Stimulated activated CD4-positive, alpha-beta T cell treated with anti-CD3 and anti-CD28 coated beads, Interleukin-12 subunit alpha, Interleukin-12 subunit beta, amount 100 ng/mL, for 4 hours (primary cell): ENCODE results near the gene SPNS3.

ENCODE experiments used
- DNase-seq: peaks from one replicate; pipeline ENCODE4 v3.0.0-alpha.2; 2020

Gene SPNS3

DNA sequence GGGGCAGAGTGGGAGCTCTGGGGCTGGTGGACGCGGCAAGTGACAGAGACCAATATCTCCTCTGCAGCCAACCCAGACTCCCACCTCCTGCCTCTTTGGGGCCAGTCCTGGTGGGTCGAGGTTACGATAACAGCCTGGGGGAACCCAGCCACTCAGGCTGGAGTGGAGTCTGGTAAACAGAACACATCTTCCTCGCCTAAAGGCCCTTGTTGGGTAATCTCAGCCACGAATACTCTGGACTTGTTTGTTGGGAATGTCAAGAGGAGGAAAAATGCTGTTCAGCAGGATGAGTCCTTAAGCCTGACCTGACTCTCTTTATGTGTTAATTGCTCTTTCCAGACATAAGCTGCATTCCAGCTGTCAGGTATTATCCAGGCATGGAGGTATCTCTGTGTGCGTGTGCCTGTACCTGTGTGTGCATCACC, 56.9 kb downstream of the SPNS3 start:
- no peak for DNase-seq

DNA sequence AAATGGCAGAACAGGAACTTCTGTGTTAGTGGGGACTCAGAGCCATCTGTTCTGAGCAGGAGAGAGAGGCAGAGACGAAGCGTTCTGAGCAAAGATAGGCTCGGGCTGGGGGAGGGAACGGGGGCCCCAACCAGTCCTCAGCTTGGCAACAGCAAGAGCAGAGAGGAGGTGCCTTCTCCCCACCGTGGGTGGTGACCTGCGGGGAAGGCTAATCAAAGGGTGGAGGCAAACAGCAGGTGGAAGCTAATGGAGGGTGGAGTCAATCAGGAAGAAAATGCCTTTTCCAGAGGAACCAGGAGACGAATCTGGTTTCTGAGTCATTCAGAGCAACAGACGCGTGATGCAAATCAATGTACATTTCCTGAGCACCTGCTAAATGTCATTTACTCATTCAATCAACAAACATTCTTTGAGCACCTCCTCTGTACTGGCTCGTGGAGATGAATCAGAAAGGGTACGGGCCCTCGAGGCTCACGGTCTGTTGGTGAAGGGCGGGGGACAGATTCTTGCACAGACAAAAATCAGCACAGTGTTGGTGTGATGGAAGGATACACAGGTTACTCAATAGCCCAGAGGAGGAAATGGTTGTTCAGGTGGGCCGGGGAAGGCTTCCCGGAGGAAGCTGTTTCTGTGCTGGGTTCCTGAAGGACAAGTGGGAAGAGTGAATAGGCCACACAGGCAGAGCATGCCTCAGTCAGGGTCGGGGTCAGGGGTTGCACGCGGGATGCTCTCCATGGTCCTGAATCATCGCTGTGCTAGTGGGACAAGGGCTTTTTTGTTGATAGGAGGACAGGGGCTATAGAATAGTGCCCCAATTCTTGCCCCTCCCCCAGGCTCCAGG, 59.2 kb downstream of the SPNS3 start:
- no peak for DNase-seq

DNA sequence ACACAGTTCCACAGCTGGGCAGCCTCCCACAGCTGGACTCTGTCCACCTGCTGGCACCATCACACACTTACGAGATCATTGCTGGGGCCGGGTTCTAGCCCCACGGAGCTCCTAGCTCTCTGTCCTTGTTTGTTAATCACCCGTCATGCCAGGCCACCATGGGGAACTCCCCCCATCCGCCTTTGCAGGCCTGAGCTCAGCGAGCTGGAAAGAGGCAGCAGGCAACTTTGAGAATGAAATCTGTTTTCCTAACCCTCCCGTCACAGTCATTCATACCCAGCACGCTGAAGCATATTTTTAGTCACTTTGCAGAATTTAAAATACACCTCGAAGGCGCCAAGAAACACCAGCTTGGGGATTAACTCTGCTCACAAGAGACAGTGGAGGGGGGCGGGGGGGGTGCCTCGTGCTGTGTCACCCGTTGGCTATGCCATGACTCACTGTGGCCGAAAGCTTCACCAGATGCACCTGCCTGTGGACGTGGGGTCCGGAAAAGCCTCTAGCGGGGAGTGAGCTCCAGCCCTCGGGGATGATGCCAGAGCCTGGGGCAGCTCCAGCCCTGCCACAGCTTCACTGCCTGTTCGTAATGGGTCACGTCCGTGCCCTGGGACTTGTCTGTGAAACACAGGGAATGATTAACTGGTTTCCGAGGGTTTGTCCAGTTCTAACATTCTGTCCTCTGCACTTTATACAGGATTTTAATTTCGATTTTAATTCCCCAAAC, 63.5 kb downstream of the SPNS3 start:
- no peak for DNase-seq

DNA sequence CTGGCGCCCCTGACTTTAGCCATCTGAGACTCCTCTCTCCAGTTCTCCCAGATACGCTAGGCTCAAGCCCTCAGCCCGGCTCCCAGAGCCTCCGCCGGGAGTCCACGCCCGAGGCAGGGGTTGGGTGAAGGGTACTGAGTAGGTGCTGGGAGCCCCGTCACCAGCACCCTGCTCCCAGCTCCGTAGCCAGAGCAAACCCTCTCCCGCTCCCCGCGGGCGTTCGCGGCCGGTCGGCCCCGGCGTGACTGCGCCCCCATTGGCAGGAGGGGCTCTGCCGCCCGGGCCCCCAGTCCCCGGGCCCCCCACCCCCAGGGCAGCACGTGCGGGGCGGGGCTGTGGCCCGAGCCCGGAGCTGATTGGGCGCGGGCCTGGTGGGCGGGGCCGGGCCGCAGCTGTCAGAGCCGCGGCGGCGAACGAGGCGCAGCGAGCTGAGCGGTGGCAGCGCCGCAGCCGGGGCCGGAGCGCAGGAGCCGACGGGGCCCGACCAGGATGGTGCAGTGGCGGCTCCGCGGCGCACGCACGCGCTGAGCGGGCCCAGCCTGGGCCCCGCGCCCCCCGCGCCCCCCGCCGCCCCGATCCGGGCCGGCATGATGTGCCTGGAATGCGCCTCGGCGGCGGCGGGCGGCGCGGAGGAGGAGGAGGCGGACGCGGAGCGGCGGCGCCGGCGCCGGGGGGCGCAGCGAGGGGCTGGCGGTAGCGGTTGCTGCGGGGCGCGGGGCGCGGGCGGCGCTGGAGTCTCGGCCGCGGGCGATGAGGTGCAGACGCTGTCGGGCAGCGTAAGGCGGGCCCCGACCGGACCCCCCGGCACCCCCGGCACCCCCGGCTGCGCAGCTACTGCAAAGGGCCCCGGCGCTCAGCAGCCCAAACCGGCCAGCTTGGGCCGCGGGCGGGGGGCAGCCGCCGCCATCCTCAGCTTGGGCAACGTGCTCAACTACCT, 65.0 kb downstream of the SPNS3 start, which contains the start of gene SPNS2:
Gene SPNS2 (plus strand): TSS at position 421 of the 937 bp plus-strand sequence. CDS start 167 bp downstream, at position 588.
- DNase-seq, result peak; percentile 67

- DNase-seq, result peak; percentile 30
These were observed 65.9 kb downstream of the SPNS3 start for GRCh38 chr17:4499431-4500190.

DNA sequence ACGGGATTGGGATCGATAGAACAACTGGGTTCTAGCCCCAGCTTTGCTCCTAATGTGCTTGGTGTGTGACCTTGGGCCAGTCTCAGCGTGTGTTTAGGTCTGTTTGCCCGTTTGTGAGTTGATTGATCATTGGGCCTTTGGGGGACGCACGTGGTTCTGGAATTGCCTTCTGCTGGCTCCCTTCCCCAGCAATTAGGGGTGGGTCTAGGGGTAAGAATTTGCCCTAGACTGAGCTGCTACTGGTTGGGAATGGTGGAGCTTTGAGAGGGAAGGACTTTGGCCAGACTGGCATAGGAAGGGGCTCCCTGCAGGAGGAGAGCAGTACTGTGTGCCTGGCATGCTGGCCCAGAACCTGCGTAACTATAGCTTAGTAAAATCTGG, 66.4 kb downstream of the SPNS3 start:
- DNase-seq, result no peak

GRCh38 chr17:4501295-4501949, 67.7 kb downstream of the SPNS3 start:
- DNase-seq, result no peak

DNA sequence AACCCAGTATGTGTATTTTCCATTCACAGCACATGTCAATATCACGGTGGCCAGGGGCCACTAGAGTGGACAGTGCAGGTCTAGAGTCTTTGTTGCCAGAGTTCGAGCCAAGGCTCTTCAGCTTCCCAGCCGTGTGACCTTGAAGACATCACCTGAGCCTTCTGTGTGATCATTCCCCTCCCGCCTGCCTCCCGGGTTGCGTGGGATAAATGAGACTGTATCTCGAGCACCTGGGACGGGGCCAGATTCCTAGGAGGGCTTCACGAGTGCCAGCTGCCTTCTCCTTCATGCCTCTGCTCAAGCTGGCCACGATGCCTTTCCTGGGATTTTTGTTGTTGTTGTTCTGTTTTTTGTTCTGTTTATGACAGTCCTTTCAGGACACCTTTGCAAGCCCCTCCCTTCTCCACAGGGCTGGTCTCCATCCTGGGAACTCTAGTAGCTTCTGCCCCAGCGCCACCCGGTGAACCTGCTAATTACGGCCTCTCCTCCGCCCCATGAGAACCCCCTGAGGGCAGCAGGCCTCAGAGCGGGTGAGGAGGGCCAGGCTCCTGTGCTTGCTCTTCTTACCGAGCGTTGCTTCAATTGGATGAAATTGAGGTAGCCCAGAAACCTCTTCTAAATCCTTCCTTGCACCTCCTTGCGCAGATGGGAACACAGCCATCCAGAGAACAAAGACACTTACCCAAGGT, 68.9 kb downstream of the SPNS3 start:
- DNase-seq, result no peak

- no peak for DNase-seq
These were observed 69.7 kb downstream of the SPNS3 start for GRCh38 chr17:4503283-4504025.

DNA sequence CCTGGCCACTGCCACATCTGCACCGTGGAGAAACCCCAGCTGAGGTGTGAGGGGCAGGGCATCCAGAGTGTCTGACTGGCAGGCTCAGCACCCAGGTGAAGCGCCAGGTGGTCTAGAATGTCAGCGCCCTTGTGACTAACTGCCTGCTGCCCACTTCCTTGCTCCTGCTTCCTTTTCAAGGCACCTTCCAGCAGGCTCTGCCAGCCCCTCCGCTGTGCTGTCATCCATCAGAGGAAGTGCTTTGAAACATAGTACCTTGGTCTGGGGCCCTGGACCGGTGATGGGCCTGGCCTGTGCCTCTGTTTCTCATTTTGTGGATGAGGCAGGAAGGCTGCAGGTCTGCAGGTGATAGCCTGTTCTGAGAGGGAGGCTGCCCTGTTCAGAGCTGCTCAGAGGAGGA, 70.4 kb downstream of the SPNS3 start:
- no peak for DNase-seq

GRCh38 chr17:4505187-4505586, 71.4 kb downstream of the SPNS3 start:
- no peak for DNase-seq

- DNase-seq, result no peak
These were observed 72.6 kb downstream of the SPNS3 start for GRCh38 chr17:4506175-4506813.

DNA sequence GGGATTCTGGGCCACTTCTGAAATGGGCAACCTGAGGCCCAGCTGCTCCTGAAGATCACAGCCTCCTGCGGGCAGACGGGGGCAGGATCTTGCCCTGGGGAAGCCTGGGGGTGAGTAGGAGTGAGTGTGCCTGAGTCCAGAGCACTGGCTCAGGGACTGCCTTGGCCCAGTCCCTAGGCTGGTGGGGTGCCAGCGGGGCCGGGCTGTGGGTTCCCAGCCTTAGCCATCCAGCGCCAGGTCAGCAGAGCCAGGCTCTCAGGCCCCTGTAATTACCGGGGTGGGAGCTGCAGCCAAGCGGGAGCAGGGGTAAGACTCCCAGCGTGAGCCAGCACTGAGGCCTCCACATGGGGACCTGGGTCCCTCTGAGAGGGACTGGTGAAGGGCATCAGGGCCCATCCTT, 73.2 kb downstream of the SPNS3 start:
- no peak for DNase-seq

DNA sequence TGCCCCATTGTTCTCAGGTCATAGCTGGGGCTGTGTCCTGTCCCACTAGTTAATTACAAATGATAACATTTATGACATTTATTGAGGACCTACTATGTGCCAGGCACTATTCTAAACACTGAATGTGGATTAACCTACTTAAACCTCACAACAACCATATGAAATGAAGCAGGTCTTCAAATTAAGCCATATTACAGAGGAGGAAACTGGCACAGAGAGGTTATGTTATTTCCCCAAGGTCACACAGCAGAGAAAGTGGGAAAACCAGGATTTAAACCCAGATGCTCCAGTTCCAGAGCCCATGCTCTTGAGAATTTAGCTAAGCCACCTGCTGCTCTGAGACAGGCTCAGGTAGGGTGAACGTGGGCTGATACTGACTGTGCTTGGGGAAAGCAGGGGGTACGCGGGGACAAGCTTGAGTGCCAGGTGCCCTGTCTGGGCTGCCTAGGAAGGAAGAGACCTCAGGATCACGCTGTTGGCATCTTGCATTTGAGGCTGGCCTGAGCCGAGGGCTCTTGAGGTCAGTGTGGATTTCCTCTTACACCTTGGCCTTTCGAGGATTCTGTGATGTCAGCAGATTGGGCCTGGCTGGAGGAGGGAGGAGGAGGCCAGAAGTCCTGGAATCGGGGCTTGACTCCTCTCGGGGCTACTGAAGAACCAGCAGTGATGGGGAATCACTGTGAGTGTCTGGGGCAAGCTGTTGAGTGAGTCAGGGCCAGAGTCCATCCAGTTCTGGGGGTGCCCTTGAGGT, 73.8 kb downstream of the SPNS3 start:
- no peak for DNase-seq

- DNase-seq, result no peak
These were observed 74.5 kb downstream of the SPNS3 start for GRCh38 chr17:4508207-4508606.

DNA sequence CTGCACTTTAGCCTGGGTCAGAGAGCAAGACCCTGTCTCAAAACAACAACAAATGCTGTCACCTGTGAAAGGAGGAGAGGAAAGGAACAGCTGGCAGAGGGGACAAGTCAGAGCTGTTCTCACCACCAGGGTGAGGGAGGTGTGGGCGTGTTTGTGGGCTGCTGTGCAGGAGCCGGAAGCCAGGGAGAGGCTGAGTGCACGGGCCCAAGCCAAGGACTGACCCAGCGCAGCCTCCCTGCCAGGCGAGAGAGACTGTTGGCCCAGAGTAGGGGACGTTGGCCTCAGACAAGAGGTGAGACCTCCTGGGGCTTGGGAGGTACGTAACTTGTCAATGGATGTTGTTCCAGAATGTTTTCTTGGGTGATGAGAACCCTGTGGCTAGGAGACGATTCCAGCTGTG, 75.7 kb downstream of the SPNS3 start:
- no peak for DNase-seq

DNA sequence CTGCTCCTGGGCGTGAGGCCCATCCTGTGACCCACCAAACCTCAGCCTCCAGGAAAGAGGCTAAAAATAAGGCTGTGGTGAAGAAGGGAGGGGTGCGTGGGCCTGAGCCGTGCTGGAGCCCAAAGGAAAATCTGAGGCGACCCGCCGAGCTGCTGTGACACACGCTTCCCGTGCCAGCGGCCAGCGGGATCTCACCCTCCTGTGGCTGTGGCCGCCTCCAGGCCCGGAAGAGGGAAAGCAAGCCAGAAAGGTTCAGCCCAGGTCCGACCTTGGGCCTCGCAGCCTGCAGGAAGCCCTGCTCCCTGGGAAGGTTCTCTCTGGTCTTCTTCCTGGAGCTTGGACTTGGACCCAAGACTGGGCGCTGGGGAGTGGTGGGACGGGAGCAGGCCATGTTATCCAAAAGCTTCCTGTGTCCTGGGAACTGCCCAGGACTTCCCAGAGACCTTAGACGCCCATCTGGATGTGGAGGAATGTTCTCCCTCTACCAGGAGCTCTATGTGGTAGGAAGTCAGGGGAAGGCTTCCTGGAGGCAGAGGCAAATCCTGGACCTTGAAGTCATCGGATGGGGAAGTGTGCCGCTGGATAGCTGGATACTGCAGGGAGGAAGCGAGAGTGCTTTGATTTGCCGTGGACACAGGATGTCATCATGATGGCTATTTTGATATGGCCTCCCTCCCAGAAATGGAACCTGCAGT, 76.3 kb downstream of the SPNS3 start:
- DNase-seq, result no peak

- DNase-seq, result no peak
These were observed 76.8 kb downstream of the SPNS3 start for GRCh38 chr17:4510618-4510941.
